Stomach (tissue), 4 donors: ENCODE results near the gene CLIC1.

ENCODE experiments used
- POLR2AphosphoS5 ChIP-seq, 3 donors: sonication (generic); formaldehyde crosslinking; IDR thresholded peaks; one replicate each; pipeline ENCODE4 v1.6.1; 2016; ENCODE audit warnings: antibody characterized with exemption in 3 of 3
- TF ChIP-seq, protein P1 (sequence below), 7 experiments: fragments of 450-650 bp in 4 of 7; fragments of 200-600 bp in 3 of 7; sonication (generic) in 3 of 7; IDR thresholded peaks; one replicate each; pipeline ENCODE4 v1.5.1; 2016 to 2019; ENCODE audit warnings: antibody characterized with exemption in 7 of 7, control low read depth in 2 of 7, mild to moderate bottlenecking in 1 of 7

DNA sequence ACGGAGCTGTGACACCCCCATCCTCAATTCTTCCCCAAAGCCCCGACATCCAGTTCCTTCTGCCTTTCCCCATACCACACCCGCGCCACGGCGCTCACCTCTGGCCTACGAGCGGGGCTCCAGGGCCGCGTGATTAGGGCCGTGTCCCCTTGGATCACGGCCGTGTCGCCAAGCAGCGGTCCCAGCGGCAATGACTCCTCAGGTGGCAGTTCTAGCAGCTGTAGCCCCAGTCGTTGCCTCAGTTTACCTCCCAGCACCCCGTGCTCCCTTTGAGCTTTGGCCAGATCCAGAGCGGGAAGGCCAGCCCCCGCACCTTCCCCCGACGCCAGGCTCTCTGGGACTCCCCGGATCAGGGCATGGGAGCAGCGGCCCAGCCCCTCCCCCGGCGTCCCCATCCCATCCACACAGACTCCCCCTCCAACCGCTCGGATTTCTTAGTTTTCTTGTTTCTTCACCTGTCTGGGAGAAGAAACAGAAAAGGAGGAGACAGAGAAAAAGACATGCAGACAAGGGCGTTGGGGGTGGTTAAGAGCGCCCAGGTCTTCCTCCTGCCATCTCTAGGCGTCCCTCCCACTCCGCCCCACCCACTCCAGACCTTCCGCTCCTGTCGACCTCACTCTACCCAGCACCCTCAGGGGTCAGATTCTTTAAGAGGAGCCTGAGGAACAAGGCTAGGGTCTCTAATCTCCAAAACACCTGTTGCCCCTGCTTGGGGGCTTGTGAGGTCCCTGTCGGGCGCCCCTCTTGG lies 7.4 kb downstream of the CLIC1 start, which contains the start of gene DDAH2:
- TF ChIP-seq, protein P1, sequence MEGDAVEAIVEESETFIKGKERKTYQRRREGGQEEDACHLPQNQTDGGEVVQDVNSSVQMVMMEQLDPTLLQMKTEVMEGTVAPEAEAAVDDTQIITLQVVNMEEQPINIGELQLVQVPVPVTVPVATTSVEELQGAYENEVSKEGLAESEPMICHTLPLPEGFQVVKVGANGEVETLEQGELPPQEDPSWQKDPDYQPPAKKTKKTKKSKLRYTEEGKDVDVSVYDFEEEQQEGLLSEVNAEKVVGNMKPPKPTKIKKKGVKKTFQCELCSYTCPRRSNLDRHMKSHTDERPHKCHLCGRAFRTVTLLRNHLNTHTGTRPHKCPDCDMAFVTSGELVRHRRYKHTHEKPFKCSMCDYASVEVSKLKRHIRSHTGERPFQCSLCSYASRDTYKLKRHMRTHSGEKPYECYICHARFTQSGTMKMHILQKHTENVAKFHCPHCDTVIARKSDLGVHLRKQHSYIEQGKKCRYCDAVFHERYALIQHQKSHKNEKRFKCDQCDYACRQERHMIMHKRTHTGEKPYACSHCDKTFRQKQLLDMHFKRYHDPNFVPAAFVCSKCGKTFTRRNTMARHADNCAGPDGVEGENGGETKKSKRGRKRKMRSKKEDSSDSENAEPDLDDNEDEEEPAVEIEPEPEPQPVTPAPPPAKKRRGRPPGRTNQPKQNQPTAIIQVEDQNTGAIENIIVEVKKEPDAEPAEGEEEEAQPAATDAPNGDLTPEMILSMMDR (IDR thresholded peaks at IDR 0.05) = peak in 3 of 7 experiments; percentile 29 to 69 (median 51)
- no peak for TF ChIP-seq POLR2AphosphoS5 (IDR thresholded peaks at IDR 0.05)
